ENCODE measurements around the gene PPP2R2D. TPM values are rescaled to one million over a fixed set of nuclear protein-coding genes. Genes with fewer than 3 reads are reported as not detected.

The PPP2R2D gene
- total RNA-seq, 2 donors from 2014 or later, result 43.1 to 52.4 TPM

GRCh38 chr10:132003282-132003924 lies 102.6 kb downstream of the PPP2R2D start:
- Histone ChIP-seq H3K4me1 (peaks cover 27% of the 10 kb centered on the region), H3K9me3 (no peaks in the 10 kb centered on the region), H3K4me3 (no peak overlapping the region), H3K36me3 (replicated peaks in 1 of 2; ENCODE audit: insufficient read depth in 1 of 2, low read depth in 2 of 2) (no peaks in the 10 kb centered on the region), H3K27ac (no peak overlapping the region), H3K27me3 (no peaks in the 10 kb centered on the region)
- DNase-seq (no peak), ATAC-seq (no peak)
- TF ChIP-seq POLR2A (IDR thresholded peaks at IDR 0.05) (no peak), CTCF (IDR thresholded peaks at IDR 0.05) (no peak)
- WGBS, 2 donors, result 77 to 90% methylated on average over 5 to 12 of the region's 12 CpGs
- intact Hi-C loops (cut with DNase I), result no loop called here

DNA sequence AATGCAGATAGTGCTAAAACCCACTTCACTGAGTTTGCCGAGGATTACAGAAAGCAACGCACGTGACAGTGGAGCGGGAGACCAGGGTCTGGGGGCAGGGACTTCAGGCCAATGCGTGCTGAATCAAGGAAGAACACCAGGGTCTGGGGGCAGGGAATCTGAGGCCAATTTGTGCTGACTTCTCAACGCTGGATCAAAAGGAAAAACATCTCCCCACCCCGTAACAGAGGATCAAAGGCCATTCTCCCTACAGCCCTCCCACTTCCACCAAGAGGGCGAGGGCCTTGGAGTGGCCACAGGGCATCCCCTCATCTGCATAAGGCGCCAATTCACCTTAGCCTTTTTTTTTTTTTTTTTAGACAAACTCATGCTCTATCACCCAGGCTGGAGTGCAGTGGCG lies 103.2 kb downstream of the PPP2R2D start:
- Histone ChIP-seq H3K36me3 (replicated peaks in 1 of 2; ENCODE audit: insufficient read depth in 1 of 2, low read depth in 2 of 2) (no peaks in the 10 kb centered on the region), H3K9me3 (no peaks in the 10 kb centered on the region), H3K4me1 (peaks cover 21% of the 10 kb centered on the region), H3K27me3 (no peaks in the 10 kb centered on the region), H3K4me3 (no peak overlapping the region), H3K27ac (no peak overlapping the region)
- intact Hi-C loops (cut with DNase I), result no loop called here
- WGBS, 2 donors, result 87% methylated on average over 10 of the region's 10 CpGs
- ATAC-seq (no peak), DNase-seq (no peak)
- TF ChIP-seq POLR2A (IDR thresholded peaks at IDR 0.05) (no peak), CTCF (IDR thresholded peaks at IDR 0.05) (no peak)

DNA sequence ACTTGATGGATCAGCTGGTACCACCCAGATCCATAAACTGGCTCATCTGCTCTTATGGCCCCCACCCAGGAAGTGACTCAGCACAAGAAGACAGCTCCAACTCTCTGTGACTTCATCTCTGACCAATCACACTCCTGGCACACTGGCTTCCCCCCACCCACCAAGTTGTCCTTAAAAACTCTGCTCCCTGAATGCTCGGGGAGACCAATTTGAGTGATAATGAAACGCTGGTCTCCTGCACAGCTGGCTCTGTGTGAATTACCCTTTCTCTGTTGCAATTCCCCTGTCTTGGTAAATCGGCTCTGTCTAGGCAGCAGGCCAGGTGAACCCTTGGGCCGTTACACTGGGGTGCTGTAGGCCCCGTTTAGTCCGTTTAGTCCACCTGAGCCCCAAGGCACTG lies 104.3 kb downstream of the PPP2R2D start:
- Histone ChIP-seq H3K4me1 (peaks cover 15% of the 10 kb centered on the region), H3K36me3 (replicated peaks in 1 of 2; ENCODE audit: insufficient read depth in 1 of 2, low read depth in 2 of 2) (no peaks in the 10 kb centered on the region), H3K27ac (no peak overlapping the region), H3K27me3 (no peaks in the 10 kb centered on the region), H3K4me3 (no peak overlapping the region), H3K9me3 (no peaks in the 10 kb centered on the region)
- 91 to 94% methylated on average over 5 to 6 of the region's 6 CpGs for WGBS, 2 donors
- ATAC-seq (no peak), DNase-seq (no peak)
- no peak for TF ChIP-seq POLR2A (IDR thresholded peaks at IDR 0.05)
- no peak for TF ChIP-seq CTCF (IDR thresholded peaks at IDR 0.05)
- intact Hi-C loops (cut with DNase I), result no loop called here

GRCh38 chr10:132006966-132007365 lies 106.2 kb downstream of the PPP2R2D start:
- intact Hi-C loops (cut with DNase I), result no loop called here
- Histone ChIP-seq H3K36me3 (replicated peaks in 1 of 2; ENCODE audit: insufficient read depth in 1 of 2, low read depth in 2 of 2) (no peaks in the 10 kb centered on the region), H3K4me3 (no peak overlapping the region), H3K9me3 (no peaks in the 10 kb centered on the region), H3K4me1 (peaks cover 20% of the 10 kb centered on the region), H3K27ac (no peak overlapping the region), H3K27me3 (no peaks in the 10 kb centered on the region)
- WGBS, 2 donors, result 86 to 93% methylated on average over 4 of the region's 4 CpGs
- no peak for DNase-seq
- TF ChIP-seq CTCF (IDR thresholded peaks at IDR 0.05) (no peak), POLR2A (IDR thresholded peaks at IDR 0.05) (no peak)
- ATAC-seq, result no peak

DNA sequence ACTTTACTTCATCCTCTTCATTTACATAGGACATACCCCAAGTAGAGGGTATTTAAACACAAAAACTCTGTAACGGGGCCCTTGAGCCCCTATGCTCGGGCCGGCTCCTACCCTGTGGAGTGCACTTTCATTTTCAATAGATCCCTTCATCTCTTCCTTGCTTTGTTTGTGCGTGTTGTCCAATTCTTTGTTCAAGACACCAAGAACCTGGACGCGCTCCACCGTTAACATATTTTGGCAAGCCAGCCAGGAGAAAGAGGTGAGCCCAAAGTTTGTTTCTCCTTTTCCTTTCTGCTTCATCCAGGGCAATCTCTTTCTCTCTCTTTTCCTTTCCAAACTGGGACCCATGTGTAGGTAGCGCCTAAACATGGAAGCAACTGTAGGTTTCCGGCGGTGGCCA lies 106.9 kb downstream of the PPP2R2D start:
- Histone ChIP-seq H3K27me3 (no peaks in the 10 kb centered on the region), H3K9me3 (no peaks in the 10 kb centered on the region), H3K36me3 (replicated peaks in 1 of 2; ENCODE audit: insufficient read depth in 1 of 2, low read depth in 2 of 2) (no peaks in the 10 kb centered on the region), H3K4me3 (no peak overlapping the region), H3K4me1 (peaks cover 15% of the 10 kb centered on the region), H3K27ac (no peak overlapping the region)
- no peak for ATAC-seq
- TF ChIP-seq POLR2A (IDR thresholded peaks at IDR 0.05) (no peak), CTCF (IDR thresholded peaks at IDR 0.05) (no peak)
- no peak for DNase-seq
- intact Hi-C loops (cut with DNase I), result no loop called here
- whole genome bisulfite sequencing, 2 donors, result 94 to 96% methylated on average over 10 of the region's 10 CpGs

All from body of pancreas (tissue), 4 donors.